Kidney epithelial cell (primary cell): ENCODE results near the gene YWHAB. TPM values are rescaled to one million over a fixed set of nuclear protein-coding genes. Genes with fewer than 3 reads are reported as not detected.

ENCODE experiments used
- DNase-seq: peaks from one replicate; pipeline ENCODE4 v3.0.0-alpha.2; 2010; ENCODE audit warnings: low read depth
- H3K27me3 ChIP-seq: 2 replicates; pipeline ENCODE4 v1.6.0; 2011; ENCODE audit warnings: low read length; ENCODE audit not compliant: control insufficient read depth, insufficient read depth
- H3K36me3 ChIP-seq: 2 replicates; pipeline ENCODE4 v1.5.1; 2011; ENCODE audit warnings: low read length; ENCODE audit not compliant: control insufficient read depth, insufficient read depth
- H3K4me3 ChIP-seq: 2 replicates; pipeline ENCODE4 v1.5.1; 2011; ENCODE audit warnings: low read depth, mild to moderate bottlenecking, control low read depth, low read length
- total RNA-seq: library from RNA; depleted of rRNA; stranded (reverse); fragments of >200 nt; gene quantifications from 2 replicates; pipeline ENCODE4 v1.2.3, GENCODE V29; 2015
- TF ChIP-seq, protein P1 (sequence below): IDR thresholded peaks from 2 replicates; pipeline ENCODE4 v1.5.1; 2011; ENCODE audit warnings: mild to moderate bottlenecking, moderate library complexity, low read length, control low read depth, inconsistent platforms; ENCODE audit not compliant: insufficient read depth, poor library complexity, severe bottlenecking

The YWHAB gene
- total RNA-seq, 1 donor from 2014 or later, result 179 TPM

DNA sequence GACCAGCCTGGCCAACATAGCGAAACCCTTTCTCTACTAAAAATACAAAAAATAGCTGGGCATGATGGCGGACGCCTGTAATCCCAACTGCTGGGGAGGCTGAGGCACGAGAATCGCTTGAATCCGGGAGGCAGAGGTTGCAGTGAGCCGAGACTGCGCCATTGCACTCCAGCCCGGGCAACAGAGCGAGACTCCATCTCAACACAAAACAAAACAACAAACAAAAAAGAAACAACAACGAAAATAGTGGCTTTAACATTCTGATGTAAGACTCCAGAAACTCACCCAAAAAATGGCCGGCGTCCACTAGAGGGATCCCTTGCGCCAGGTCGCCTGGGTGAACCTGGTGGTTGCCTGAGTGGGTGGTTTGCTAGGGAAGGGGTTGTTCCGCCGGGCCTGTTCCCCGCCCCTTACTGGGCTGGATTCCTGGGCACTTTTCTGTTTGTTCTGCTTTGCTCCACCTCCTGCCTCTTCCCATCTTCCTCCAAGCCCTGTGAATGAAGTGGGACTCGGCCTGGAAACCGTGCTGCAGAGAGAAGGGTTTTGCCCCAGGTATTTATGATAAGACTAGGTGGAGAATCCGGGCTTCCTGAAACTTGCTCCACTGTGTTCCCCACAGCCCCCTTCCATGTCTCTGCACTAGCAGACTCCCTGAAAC, 25.9 kb downstream of the YWHAB start:
- no peaks in the 10 kb centered on the region for H3K27me3 ChIP-seq
- DNase-seq, result peak; percentile 34
- no peak overlapping the region for H3K4me3 ChIP-seq
- TF ChIP-seq, protein P1, sequence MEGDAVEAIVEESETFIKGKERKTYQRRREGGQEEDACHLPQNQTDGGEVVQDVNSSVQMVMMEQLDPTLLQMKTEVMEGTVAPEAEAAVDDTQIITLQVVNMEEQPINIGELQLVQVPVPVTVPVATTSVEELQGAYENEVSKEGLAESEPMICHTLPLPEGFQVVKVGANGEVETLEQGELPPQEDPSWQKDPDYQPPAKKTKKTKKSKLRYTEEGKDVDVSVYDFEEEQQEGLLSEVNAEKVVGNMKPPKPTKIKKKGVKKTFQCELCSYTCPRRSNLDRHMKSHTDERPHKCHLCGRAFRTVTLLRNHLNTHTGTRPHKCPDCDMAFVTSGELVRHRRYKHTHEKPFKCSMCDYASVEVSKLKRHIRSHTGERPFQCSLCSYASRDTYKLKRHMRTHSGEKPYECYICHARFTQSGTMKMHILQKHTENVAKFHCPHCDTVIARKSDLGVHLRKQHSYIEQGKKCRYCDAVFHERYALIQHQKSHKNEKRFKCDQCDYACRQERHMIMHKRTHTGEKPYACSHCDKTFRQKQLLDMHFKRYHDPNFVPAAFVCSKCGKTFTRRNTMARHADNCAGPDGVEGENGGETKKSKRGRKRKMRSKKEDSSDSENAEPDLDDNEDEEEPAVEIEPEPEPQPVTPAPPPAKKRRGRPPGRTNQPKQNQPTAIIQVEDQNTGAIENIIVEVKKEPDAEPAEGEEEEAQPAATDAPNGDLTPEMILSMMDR, result peak; percentile 58
- no peaks in the 10 kb centered on the region for H3K36me3 ChIP-seq

DNA sequence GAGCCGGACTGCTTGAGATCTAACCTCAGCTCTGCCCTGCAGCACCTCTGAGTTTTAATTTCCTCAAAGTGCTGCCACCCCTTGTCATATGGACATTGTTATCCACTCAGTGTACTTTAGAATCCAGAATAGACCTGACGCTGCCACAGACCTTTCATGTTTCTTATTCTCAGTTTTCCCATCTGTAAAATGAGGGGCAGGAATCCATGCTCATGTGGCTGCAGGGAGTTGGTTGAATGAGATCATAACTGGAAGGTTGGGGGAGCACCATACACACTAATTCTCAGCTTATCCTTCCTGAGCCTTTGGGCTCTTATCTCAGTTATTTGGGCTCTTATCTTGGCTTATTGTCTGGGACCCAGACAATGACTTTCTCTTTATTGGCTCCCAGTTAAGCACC, 26.7 kb downstream of the YWHAB start:
- TF ChIP-seq, protein P1, result no peak
- Histone ChIP-seq H3K4me3 (no peak overlapping the region), H3K36me3 (no peaks in the 10 kb centered on the region), H3K27me3 (no peaks in the 10 kb centered on the region)
- no peak for DNase-seq

DNA sequence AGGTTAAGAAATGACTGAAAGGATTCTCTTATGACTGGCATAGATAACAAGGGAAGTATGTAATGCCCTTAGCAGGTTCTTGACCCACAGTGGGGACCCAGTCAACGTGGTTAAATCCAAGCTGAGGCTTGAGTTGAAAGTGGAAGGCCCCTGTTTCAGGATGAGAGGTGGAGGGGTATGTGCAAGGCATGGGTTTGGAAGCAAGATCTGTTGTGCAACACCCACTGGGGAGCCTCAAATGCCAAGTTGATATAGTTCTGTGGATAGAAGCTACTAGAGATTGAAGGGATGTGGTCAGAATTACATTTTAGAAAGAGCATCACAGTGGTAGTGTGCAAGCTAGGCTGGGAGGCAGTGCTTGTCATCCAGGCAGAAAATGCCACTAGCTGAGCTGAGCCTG, 29.4 kb downstream of the YWHAB start:
- Histone ChIP-seq H3K36me3 (no peaks in the 10 kb centered on the region), H3K27me3 (no peaks in the 10 kb centered on the region), H3K4me3 (no peak overlapping the region)
- DNase-seq, result no peak
- TF ChIP-seq, protein P1, result no peak

DNA sequence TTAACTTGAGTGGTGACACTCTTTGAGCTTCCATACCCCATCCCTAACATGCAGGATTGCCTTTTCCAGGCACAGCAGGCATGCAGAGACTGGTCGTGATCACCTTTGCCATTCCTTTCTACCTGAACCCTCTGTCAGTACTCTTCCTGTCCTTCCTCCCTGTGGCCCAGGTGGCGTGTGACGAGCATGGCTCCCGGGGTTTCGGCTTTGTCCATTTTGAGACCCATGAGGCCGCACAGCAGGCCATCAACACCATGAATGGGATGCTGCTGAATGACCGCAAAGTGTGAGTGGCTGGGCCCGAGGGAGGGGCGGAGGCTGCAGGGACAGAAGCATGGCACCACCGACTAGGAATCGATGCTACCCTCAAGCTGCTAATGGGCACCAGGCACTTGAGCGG, 31.1 kb downstream of the YWHAB start:
- TF ChIP-seq, protein P1, result no peak
- Histone ChIP-seq H3K36me3 (no peaks in the 10 kb centered on the region), H3K27me3 (no peaks in the 10 kb centered on the region), H3K4me3 (no peak overlapping the region)
- no peak for DNase-seq

DNA sequence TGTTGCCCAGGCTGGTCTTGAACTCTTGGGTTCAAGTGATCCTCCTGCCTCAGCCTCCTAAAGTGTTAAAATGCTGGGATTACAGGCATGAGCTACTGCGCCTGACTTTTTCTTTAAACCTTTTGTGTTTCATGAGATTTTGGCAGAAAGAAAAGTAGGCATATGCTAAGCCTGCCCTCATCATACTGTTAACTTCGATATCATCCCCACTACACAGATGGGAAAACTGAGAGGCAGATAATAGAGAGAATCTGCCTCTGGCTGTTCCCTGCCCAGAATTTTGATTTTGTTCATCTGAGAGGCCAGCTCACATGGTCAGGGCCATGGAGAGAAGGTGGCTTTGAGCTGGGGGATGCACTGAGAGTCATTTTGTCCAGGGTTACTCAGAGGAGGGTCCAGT, 31.9 kb downstream of the YWHAB start:
- H3K27me3 ChIP-seq, result no peaks in the 10 kb centered on the region
- TF ChIP-seq, protein P1, result no peak
- no peak for DNase-seq
- H3K4me3 ChIP-seq, result no peak overlapping the region
- no peaks in the 10 kb centered on the region for H3K36me3 ChIP-seq

DNA sequence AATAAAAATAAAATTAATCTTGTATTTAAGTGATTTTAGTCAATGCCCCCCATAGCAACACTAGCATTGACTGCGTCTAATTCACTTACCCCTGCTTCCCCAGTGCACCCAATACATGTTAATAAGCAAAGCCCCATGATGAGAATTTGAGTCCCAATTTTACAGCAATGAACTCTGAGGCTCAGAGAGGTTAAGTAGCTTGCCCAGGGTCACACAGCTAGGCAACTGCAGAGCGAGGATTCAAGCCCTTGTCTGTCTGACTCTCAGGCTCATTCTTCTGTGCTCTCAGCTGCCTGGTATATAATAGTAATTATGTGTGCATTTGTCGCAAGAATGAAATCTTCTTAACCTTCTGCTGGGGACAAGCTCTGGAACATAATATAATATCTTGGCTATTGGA, 32.8 kb downstream of the YWHAB start:
- no peak for DNase-seq
- TF ChIP-seq, protein P1, result no peak
- Histone ChIP-seq H3K4me3 (no peak overlapping the region), H3K27me3 (no peaks in the 10 kb centered on the region), H3K36me3 (no peaks in the 10 kb centered on the region)
